ENCODE results near the gene MAP1S.

- TF ChIP-seq ZNF274 (IDR thresholded peaks at IDR 0.05; ENCODE audit: low read depth, low read length), result no peak
- TF ChIP-seq SUZ12 (IDR thresholded peaks at IDR 0.05; ENCODE audit: extremely low read depth, insufficient read depth, insufficient read length), result no peak
- TF ChIP-seq YY1 (IDR thresholded peaks at IDR 0.05; ENCODE audit: insufficient read depth, insufficient read length), result no peak
Observed at GRCh38 chr19:17761148-17761547, 41.9 kb downstream of the MAP1S start.
